Right hindlimb (tissue), 1 donor: ENCODE data around the gene RALGAPB.

Source experiments
- DNase-seq: peaks from one replicate; pipeline ENCODE4 v3.0.0-alpha.2; 2018

Gene RALGAPB

GRCh38 chr20:38617830-38618196 lies 145.2 kb downstream of the RALGAPB start:
- no peak for DNase-seq

GRCh38 chr20:38620441-38620840 lies 147.8 kb downstream of the RALGAPB start:
- DNase-seq = no peak

GRCh38 chr20:38623061-38623460 lies 150.4 kb downstream of the RALGAPB start:
- DNase-seq = no peak

GRCh38 chr20:38624084-38624483 lies 151.4 kb downstream of the RALGAPB start:
- no peak for DNase-seq

GRCh38 chr20:38625896-38626295 lies 153.3 kb downstream of the RALGAPB start:
- no peak for DNase-seq

- no peak for DNase-seq
Measured at GRCh38 chr20:38626921-38627659, 154.4 kb downstream of the RALGAPB start.
